ENCODE measurements around the gene NELFCD. TPM values are rescaled to one million over a fixed set of nuclear protein-coding genes. Genes with fewer than 3 reads are reported as not detected.

NELFCD gene
- total RNA-seq, 3 donors from 2014 or later, result 50.1 to 78.7 (median 77.7) TPM

DNA sequence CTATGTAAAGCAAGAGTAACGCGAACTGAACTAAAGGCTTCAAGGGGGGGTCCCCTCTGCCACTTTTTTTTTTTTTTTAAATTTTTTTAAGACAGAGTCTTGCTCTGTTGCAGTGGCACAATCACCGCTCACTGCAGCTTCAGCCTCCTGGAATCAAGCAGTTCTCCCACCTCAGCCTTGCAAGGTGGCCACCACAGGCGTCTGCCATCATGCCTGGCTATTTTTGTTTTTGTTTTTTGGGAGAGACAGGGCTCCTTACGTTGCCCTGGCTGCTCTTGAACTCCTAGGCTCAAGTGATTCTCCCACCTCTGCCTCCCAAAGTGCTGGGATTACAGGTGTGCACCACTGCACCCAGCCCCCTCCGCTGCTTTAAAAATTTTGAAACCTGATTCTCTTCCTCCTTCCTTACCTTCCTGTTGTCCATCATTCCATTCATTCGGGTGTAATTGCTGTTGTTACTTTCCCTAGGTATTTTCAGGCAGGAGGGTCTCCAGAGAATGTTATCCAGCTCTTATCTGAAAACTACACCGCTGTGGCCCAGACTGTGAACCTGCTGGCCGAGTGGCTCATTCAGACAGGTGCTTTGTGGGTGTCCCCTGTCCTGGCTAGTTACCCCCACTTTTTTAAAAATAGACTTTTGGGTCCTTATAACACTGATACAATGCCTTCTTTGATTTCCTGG lies 5.4 kb downstream of the NELFCD start:
- no peaks in the 10 kb centered on the region for H3K27me3 ChIP-seq
- TF ChIP-seq CTCF (IDR thresholded peaks at IDR 0.05), result no peak
- TF ChIP-seq POLR2A (IDR thresholded peaks at IDR 0.05), result no peak
- no peak for TF ChIP-seq POLR2AphosphoS5 (IDR thresholded peaks at IDR 0.05)
- peak overlapping the region in 1 of 2 donors; percentile 64 for H3K27ac ChIP-seq
- H3K4me3 ChIP-seq, result no peak overlapping the region
- no peaks in the 10 kb centered on the region for H3K9me3 ChIP-seq
- peaks cover 0 to 2% of the 10 kb centered on the region in 2 donors for H3K4me1 ChIP-seq
- H3K36me3 ChIP-seq, result peaks cover 6% of the 10 kb centered on the region
- no peak for DNase-seq (ENCODE audit: low spot score in 2 of 2)
- intact Hi-C loops (cut with DNase I; ENCODE audit: low total_unique reads), result loop anchor here (10.0 kb wide), 1 partner anchor 92 kb away; no protein-coding TSS in a partner anchor

DNA sequence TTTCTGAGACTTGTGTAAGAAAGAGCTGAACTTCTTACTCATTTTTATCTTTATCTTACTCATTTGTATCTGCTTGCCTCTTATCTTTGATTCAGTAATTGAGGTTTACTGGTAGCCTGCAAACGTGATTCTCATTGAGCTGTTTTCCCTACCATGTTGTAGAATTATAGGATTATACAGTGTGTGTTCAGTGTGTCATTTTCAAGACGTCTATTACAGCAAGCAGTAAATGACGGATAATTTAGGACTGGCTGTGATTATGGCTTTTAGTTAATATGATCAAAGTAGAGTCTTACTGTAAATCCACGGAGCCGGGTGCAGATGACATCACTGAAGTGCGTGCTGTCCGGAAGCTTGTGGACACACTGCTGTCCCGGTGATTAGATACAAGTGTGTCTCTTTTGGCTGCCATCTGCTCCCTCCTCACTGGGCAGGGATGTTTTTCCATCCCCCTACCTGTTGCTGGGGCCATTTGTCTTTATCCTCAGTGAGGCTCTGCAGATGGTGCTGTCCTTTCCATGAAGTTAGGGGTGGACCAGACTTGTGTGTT lies 6.0 kb downstream of the NELFCD start:
- Histone ChIP-seq H3K27me3 (no peaks in the 10 kb centered on the region), H3K27ac (peak overlapping the region; percentile 19 to 64), H3K4me3 (no peak overlapping the region), H3K36me3 (peaks cover 6% of the 10 kb centered on the region), H3K4me1 (peaks cover 0 to 2% of the 10 kb centered on the region in 2 donors), H3K9me3 (no peaks in the 10 kb centered on the region)
- TF ChIP-seq POLR2A (IDR thresholded peaks at IDR 0.05), result no peak
- no peak for TF ChIP-seq CTCF (IDR thresholded peaks at IDR 0.05)
- no peak for TF ChIP-seq POLR2AphosphoS5 (IDR thresholded peaks at IDR 0.05)
- intact Hi-C loops (cut with DNase I; ENCODE audit: low total_unique reads), result loop anchor here (10.0 kb wide), 1 partner anchor 92 kb away; no protein-coding TSS in a partner anchor
- DNase-seq (ENCODE audit: low spot score in 2 of 2), result no peak

DNA sequence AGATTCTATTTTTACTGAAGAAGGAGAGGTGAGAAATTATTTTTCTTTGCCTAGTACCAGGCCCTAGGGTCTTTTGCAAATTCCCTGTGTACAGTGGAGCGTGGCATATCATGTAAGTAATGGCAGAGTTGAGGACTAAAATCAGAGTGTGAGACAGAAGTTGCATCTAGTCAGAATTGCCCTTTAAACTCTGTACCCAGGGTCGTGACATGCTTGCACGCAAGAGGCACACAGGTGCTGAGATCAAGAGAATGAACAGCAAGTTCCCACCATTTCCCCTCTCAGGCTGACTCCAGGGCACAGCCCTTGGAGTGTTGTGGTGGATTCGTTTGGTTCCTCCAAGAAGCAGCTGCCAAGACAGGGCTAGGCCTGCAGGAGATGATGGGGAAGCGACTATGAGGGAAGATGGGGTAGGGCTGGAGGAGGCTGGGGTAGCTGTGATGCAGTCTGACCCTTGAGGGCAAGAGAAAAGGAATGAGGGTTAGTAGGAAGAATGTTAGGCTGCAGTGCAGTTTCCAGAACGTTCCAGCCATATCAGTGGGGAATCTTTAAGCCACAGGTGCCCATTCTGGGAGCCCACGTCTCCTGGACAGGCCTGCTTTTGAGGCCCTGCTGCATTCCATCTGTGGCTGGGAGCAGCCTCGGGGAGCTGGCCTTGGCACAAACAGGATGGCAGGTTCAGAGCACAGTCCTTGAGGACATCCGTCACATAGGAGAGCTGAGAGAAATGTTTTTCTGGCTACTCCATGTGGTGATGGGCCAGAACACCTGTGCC lies 6.9 kb downstream of the NELFCD start:
- H3K27ac ChIP-seq, result peak overlapping the region; percentile 64 to 70
- intact Hi-C loops (cut with DNase I; ENCODE audit: low total_unique reads), result loop anchor here (10.0 kb wide), 1 partner anchor 93 kb away; no protein-coding TSS in a partner anchor
- peaks cover 9% of the 10 kb centered on the region for H3K36me3 ChIP-seq
- H3K9me3 ChIP-seq, result no peaks in the 10 kb centered on the region
- TF ChIP-seq POLR2A (IDR thresholded peaks at IDR 0.05) (no peak), CTCF (IDR thresholded peaks at IDR 0.05) (no peak), POLR2AphosphoS5 (IDR thresholded peaks at IDR 0.05) (no peak)
- H3K4me1 ChIP-seq, result peaks cover 0 to 2% of the 10 kb centered on the region in 2 donors
- no peaks in the 10 kb centered on the region for H3K27me3 ChIP-seq
- DNase-seq (ENCODE audit: low spot score in 2 of 2), result peak in 1 of 2 donors; percentile 82
- no peak overlapping the region for H3K4me3 ChIP-seq

GRCh38 chr20:58988565-58988882 lies 7.5 kb downstream of the NELFCD start:
- intact Hi-C loops (cut with DNase I; ENCODE audit: low total_unique reads), result loop anchor here (10.0 kb wide), 1 partner anchor 94 kb away; no protein-coding TSS in a partner anchor
- peaks cover 13% of the 10 kb centered on the region for H3K36me3 ChIP-seq

More at GRCh38 chr20:58988565-58988882, 7.5 kb downstream of the NELFCD start:
- no peak overlapping the region for H3K4me3 ChIP-seq
- no peak for DNase-seq (ENCODE audit: low spot score in 2 of 2)
- peaks cover 0 to 2% of the 10 kb centered on the region in 2 donors for H3K4me1 ChIP-seq
- TF ChIP-seq POLR2AphosphoS5 (IDR thresholded peaks at IDR 0.05) (no peak), CTCF (IDR thresholded peaks at IDR 0.05) (no peak), POLR2A (IDR thresholded peaks at IDR 0.05) (no peak)
- H3K27ac ChIP-seq, result peak overlapping the region; percentile 64 to 70
- no peaks in the 10 kb centered on the region for H3K27me3 ChIP-seq
- H3K9me3 ChIP-seq, result no peaks in the 10 kb centered on the region
